ENCODE results near the gene NTN3. TPM values are rescaled to one million over a fixed set of nuclear protein-coding genes. Genes with fewer than 3 reads are reported as not detected.

NTN3 gene
- total and polyA plus RNA-seq, 5 donors from 2014 or later = not detected

GRCh38 chr16:2499454-2499853 is 28.4 kb downstream of the NTN3 start:
- no peaks in the 10 kb centered on the region for H3K27me3 Mint-ChIP-seq
- ATAC-seq (ENCODE audit: low read depth in 2 of 2) = no peak
- no peaks in the 10 kb centered on the region for H3K9me3 ChIP-seq (ENCODE audit: control insufficient read depth in 2 of 2, low read length in 2 of 2)
- H3K4me1 Mint-ChIP-seq = peaks cover 0 to 2% (median 1%) of the 10 kb centered on the region in 4 donors
- no peak overlapping the region for H3K4me3 ChIP-seq (ENCODE audit: low read depth, low read length)
- H3K36me3 ChIP-seq (ENCODE audit: control insufficient read depth, insufficient read depth, low read length) = peaks cover 3% of the 10 kb centered on the region
- H3K4me3 Mint-ChIP-seq = no peak overlapping the region
- peaks cover 5% of the 10 kb centered on the region for H3K4me1 ChIP-seq (ENCODE audit: control insufficient read depth, insufficient read depth, low read length, poor library complexity, severe bottlenecking)
- no peak overlapping the region for H3K27ac Mint-ChIP-seq
- H3K27ac ChIP-seq (ENCODE audit: insufficient read depth, low read length, poor library complexity, severe bottlenecking) = no peak overlapping the region
- DNase-seq = no peak
- no peaks in the 10 kb centered on the region for H3K36me3 Mint-ChIP-seq
- H3K9me3 Mint-ChIP-seq = peaks cover 0 to 2% (median 0%) of the 10 kb centered on the region in 7 donors
- H3K27me3 ChIP-seq (ENCODE audit: control insufficient read depth, insufficient read depth, low read length) = no peaks in the 10 kb centered on the region

GRCh38 chr16:2499890-2500429 is 28.9 kb downstream of the NTN3 start:
- DNase-seq (no peak), ATAC-seq (ENCODE audit: low read depth in 2 of 2) (no peak)
- H3K9me3 Mint-ChIP-seq = peaks cover 0 to 2% (median 0%) of the 10 kb centered on the region in 7 donors
- Histone ChIP-seq H3K27me3 (ENCODE audit: control insufficient read depth, insufficient read depth, low read length) (no peaks in the 10 kb centered on the region), H3K27ac (ENCODE audit: insufficient read depth, low read length, poor library complexity, severe bottlenecking) (no peak overlapping the region), H3K4me3 (ENCODE audit: low read depth, low read length) (no peak overlapping the region), H3K4me1 (ENCODE audit: control insufficient read depth, insufficient read depth, low read length, poor library complexity, severe bottlenecking) (peaks cover 5% of the 10 kb centered on the region), H3K9me3 (ENCODE audit: control insufficient read depth in 2 of 2, low read length in 2 of 2) (no peaks in the 10 kb centered on the region), H3K36me3 (ENCODE audit: control insufficient read depth, insufficient read depth, low read length) (peaks cover 3% of the 10 kb centered on the region)
- H3K27me3 Mint-ChIP-seq = no peaks in the 10 kb centered on the region
- H3K36me3 Mint-ChIP-seq = no peaks in the 10 kb centered on the region
- peak overlapping the region in 1 of 4 donors; percentile 43 for H3K4me3 Mint-ChIP-seq
- no peak overlapping the region for H3K27ac Mint-ChIP-seq
- peaks cover 0 to 2% (median 1%) of the 10 kb centered on the region in 4 donors for H3K4me1 Mint-ChIP-seq

GRCh38 chr16:2500430-2500917 is 29.4 kb downstream of the NTN3 start:
- Mint-ChIP-seq H3K4me1 (peaks cover 0 to 2% (median 1%) of the 10 kb centered on the region in 4 donors), H3K27ac (no peak overlapping the region), H3K4me3 (no peak overlapping the region), H3K9me3 (peaks cover 0 to 2% (median 0%) of the 10 kb centered on the region in 7 donors), H3K27me3 (no peaks in the 10 kb centered on the region), H3K36me3 (no peaks in the 10 kb centered on the region)
- H3K27me3 ChIP-seq (ENCODE audit: control insufficient read depth, insufficient read depth, low read length) = no peaks in the 10 kb centered on the region
- peaks cover 5% of the 10 kb centered on the region for H3K4me1 ChIP-seq (ENCODE audit: control insufficient read depth, insufficient read depth, low read length, poor library complexity, severe bottlenecking)
- DNase-seq = no peak
- ATAC-seq (ENCODE audit: low read depth in 2 of 2) = no peak
- no peaks in the 10 kb centered on the region for H3K9me3 ChIP-seq (ENCODE audit: control insufficient read depth in 2 of 2, low read length in 2 of 2)
- H3K4me3 ChIP-seq (ENCODE audit: low read depth, low read length) = no peak overlapping the region
- H3K27ac ChIP-seq (ENCODE audit: insufficient read depth, low read length, poor library complexity, severe bottlenecking) = no peak overlapping the region
- peaks cover 3% of the 10 kb centered on the region for H3K36me3 ChIP-seq (ENCODE audit: control insufficient read depth, insufficient read depth, low read length)

- H3K27me3 ChIP-seq (ENCODE audit: control insufficient read depth, insufficient read depth, low read length) = no peaks in the 10 kb centered on the region
- H3K9me3 ChIP-seq (ENCODE audit: control insufficient read depth in 2 of 2, low read length in 2 of 2) = no peaks in the 10 kb centered on the region
- DNase-seq = peak; percentile 67 to 77 (median 76)
- H3K4me1 ChIP-seq (ENCODE audit: control insufficient read depth, insufficient read depth, low read length, poor library complexity, severe bottlenecking) = peaks cover 5% of the 10 kb centered on the region
- Mint-ChIP-seq H3K27me3 (no peaks in the 10 kb centered on the region), H3K9me3 (peaks cover 0 to 2% (median 0%) of the 10 kb centered on the region in 7 donors), H3K27ac (no peak overlapping the region), H3K4me3 (no peak overlapping the region), H3K4me1 (peaks cover 0 to 2% (median 1%) of the 10 kb centered on the region in 4 donors), H3K36me3 (no peaks in the 10 kb centered on the region)
- H3K36me3 ChIP-seq (ENCODE audit: control insufficient read depth, insufficient read depth, low read length) = peaks cover 3% of the 10 kb centered on the region
- H3K27ac ChIP-seq (ENCODE audit: insufficient read depth, low read length, poor library complexity, severe bottlenecking) = no peak overlapping the region
- H3K4me3 ChIP-seq (ENCODE audit: low read depth, low read length) = no peak overlapping the region
- ATAC-seq (ENCODE audit: low read depth in 2 of 2) = peak; percentile 85 to 87
Observed at GRCh38 chr16:2500918-2501750, 30.0 kb downstream of the NTN3 start.

GRCh38 chr16:2501946-2502895 is 31.1 kb downstream of the NTN3 start:
- H3K27ac ChIP-seq (ENCODE audit: insufficient read depth, low read length, poor library complexity, severe bottlenecking) = no peak overlapping the region
- H3K27ac Mint-ChIP-seq = no peak overlapping the region
- no peak for ATAC-seq (ENCODE audit: low read depth in 2 of 2)

GRCh38 chr16:2505695-2506094 is 34.6 kb downstream of the NTN3 start:
- no peak overlapping the region for H3K4me3 Mint-ChIP-seq
- H3K27ac ChIP-seq (ENCODE audit: insufficient read depth, low read length, poor library complexity, severe bottlenecking) = no peak overlapping the region
- peaks cover 0 to 2% (median 0%) of the 10 kb centered on the region in 4 donors for H3K4me1 Mint-ChIP-seq
- H3K4me3 ChIP-seq (ENCODE audit: low read depth, low read length) = no peak overlapping the region
- H3K36me3 Mint-ChIP-seq = no peaks in the 10 kb centered on the region
- H3K36me3 ChIP-seq (ENCODE audit: control insufficient read depth, insufficient read depth, low read length) = no peaks in the 10 kb centered on the region
- H3K9me3 Mint-ChIP-seq = no peaks in the 10 kb centered on the region
- DNase-seq = no peak
- ATAC-seq (ENCODE audit: low read depth in 2 of 2) = no peak
- peaks cover 5% of the 10 kb centered on the region for H3K4me1 ChIP-seq (ENCODE audit: control insufficient read depth, insufficient read depth, low read length, poor library complexity, severe bottlenecking)
- no peaks in the 10 kb centered on the region for H3K27me3 ChIP-seq (ENCODE audit: control insufficient read depth, insufficient read depth, low read length)
- no peak overlapping the region for H3K27ac Mint-ChIP-seq
- no peaks in the 10 kb centered on the region for H3K27me3 Mint-ChIP-seq
- H3K9me3 ChIP-seq (ENCODE audit: control insufficient read depth in 2 of 2, low read length in 2 of 2) = no peaks in the 10 kb centered on the region

More at GRCh38 chr16:2501946-2502895, 31.1 kb downstream of the NTN3 start:
- Mint-ChIP-seq H3K9me3 (peaks cover 0 to 2% (median 0%) of the 10 kb centered on the region in 7 donors), H3K4me1 (peaks cover 0 to 2% (median 1%) of the 10 kb centered on the region in 4 donors), H3K36me3 (no peaks in the 10 kb centered on the region), H3K27me3 (no peaks in the 10 kb centered on the region), H3K4me3 (peak overlapping the region in 1 of 4 donors; percentile 8)
- peaks cover 5% of the 10 kb centered on the region for H3K4me1 ChIP-seq (ENCODE audit: control insufficient read depth, insufficient read depth, low read length, poor library complexity, severe bottlenecking)
- H3K4me3 ChIP-seq (ENCODE audit: low read depth, low read length) = no peak overlapping the region
- H3K9me3 ChIP-seq (ENCODE audit: control insufficient read depth in 2 of 2, low read length in 2 of 2) = no peaks in the 10 kb centered on the region
- H3K36me3 ChIP-seq (ENCODE audit: control insufficient read depth, insufficient read depth, low read length) = no peaks in the 10 kb centered on the region
- DNase-seq = no peak
- H3K27me3 ChIP-seq (ENCODE audit: control insufficient read depth, insufficient read depth, low read length) = no peaks in the 10 kb centered on the region

GRCh38 chr16:2507052-2507659 is 36.1 kb downstream of the NTN3 start:
- peak overlapping the region in 1 of 4 donors; percentile 32 for H3K4me3 Mint-ChIP-seq

More at GRCh38 chr16:2507052-2507659, 36.1 kb downstream of the NTN3 start:
- ATAC-seq (ENCODE audit: low read depth in 2 of 2) (peak; percentile 33 to 47), DNase-seq (no peak)
- H3K9me3 Mint-ChIP-seq = no peaks in the 10 kb centered on the region
- H3K4me1 Mint-ChIP-seq = peaks cover 0 to 3% (median 0%) of the 10 kb centered on the region in 4 donors
- no peak overlapping the region for H3K27ac Mint-ChIP-seq
- no peaks in the 10 kb centered on the region for H3K9me3 ChIP-seq (ENCODE audit: control insufficient read depth in 2 of 2, low read length in 2 of 2)
- no peaks in the 10 kb centered on the region for H3K27me3 ChIP-seq (ENCODE audit: control insufficient read depth, insufficient read depth, low read length)
- H3K36me3 Mint-ChIP-seq = no peaks in the 10 kb centered on the region
- no peaks in the 10 kb centered on the region for H3K27me3 Mint-ChIP-seq
- H3K36me3 ChIP-seq (ENCODE audit: control insufficient read depth, insufficient read depth, low read length) = no peaks in the 10 kb centered on the region
- no peak overlapping the region for H3K27ac ChIP-seq (ENCODE audit: insufficient read depth, low read length, poor library complexity, severe bottlenecking)
- H3K4me3 ChIP-seq (ENCODE audit: low read depth, low read length) = no peak overlapping the region
- no peaks in the 10 kb centered on the region for H3K4me1 ChIP-seq (ENCODE audit: control insufficient read depth, insufficient read depth, low read length, poor library complexity, severe bottlenecking)
